GM23338 (cell line): ENCODE measurements around the gene VPS41. TPM values are rescaled to one million over a fixed set of nuclear protein-coding genes. Genes with fewer than 3 reads are reported as not detected.
A peak's percentile ranks its signal among the peaks of the same experiment; 100 is the strongest.

Experiments used
- ATAC-seq: fragments of 200-7000 bp; cut with Tn5 transposase; 3 replicates; pipeline ENCODE4 v1.9.1; 2020
- DNase-seq: peaks from one replicate; pipeline ENCODE4 v3.0.0-alpha.2; 2015; ENCODE audit warnings: low spot score
- H2AFZ ChIP-seq: fragments of 200-600 bp; sonication (generic); 2 replicates; pipeline ENCODE4 v1.8.0; 2016; ENCODE audit warnings: antibody characterized with exemption, mild to moderate bottlenecking, moderate library complexity
- H3F3A ChIP-seq: fragments of 200-600 bp; sonication (generic); replicated peaks from 2 replicates; pipeline ENCODE4 v1.8.0; 2017; ENCODE audit warnings: antibody characterized with exemption, mixed run types, low read depth
- H3K27ac ChIP-seq: fragments of 200-600 bp; sonication (generic); 2 replicates; pipeline ENCODE4 v1.6.1; 2016; ENCODE audit warnings: low read depth
- H3K27me3 ChIP-seq: fragments of 200-600 bp; sonication (generic); 2 replicates; pipeline ENCODE4 v1.8.0; 2016; ENCODE audit warnings: mild to moderate bottlenecking, mixed run types, moderate library complexity; ENCODE audit not compliant: insufficient read depth
- H3K36me3 ChIP-seq: fragments of 200-600 bp; sonication (generic); 2 replicates; pipeline ENCODE4 v1.8.0; 2016; ENCODE audit warnings: mild to moderate bottlenecking; ENCODE audit not compliant: insufficient read depth
- H3K4me1 ChIP-seq: fragments of 200-600 bp; sonication (generic); 2 replicates; pipeline ENCODE4 v1.8.0; 2016; ENCODE audit warnings: mild to moderate bottlenecking, moderate library complexity; ENCODE audit not compliant: insufficient read depth
- H3K4me2 ChIP-seq: fragments of 200-600 bp; sonication (generic); 2 replicates; pipeline ENCODE4 v1.7.1; 2017; ENCODE audit warnings: mixed run types
- H3K4me3 ChIP-seq: fragments of 200-600 bp; sonication (generic); 2 replicates; pipeline ENCODE4 v1.6.1; 2016; ENCODE audit warnings: mixed run types
- H3K79me2 ChIP-seq: fragments of 200-600 bp; sonication (generic); replicated peaks from 2 replicates; pipeline ENCODE4 v1.8.0; 2017; ENCODE audit warnings: mild to moderate bottlenecking; ENCODE audit not compliant: insufficient read depth
- H3K9me2 ChIP-seq: fragments of 200-600 bp; sonication (generic); 2 replicates; pipeline ENCODE4 v1.8.0; 2017; ENCODE audit not compliant: insufficient read depth
- H4K20me1 ChIP-seq: fragments of 200-600 bp; sonication (generic); replicated peaks from 2 replicates; pipeline ENCODE4 v1.8.0; 2017; ENCODE audit warnings: mild to moderate bottlenecking; ENCODE audit not compliant: insufficient read depth
- H3K27ac Mint-ChIP-seq: 2 replicates; pipeline ENCODE4 v1.8.0; 2020; ENCODE audit warnings: inconsistent platforms, mild to moderate bottlenecking, moderate library complexity, mixed read lengths
- H3K27me3 Mint-ChIP-seq: 3 replicates; pipeline ENCODE4 v1.8.0; 2022; ENCODE audit warnings: low read depth, mild to moderate bottlenecking, moderate library complexity, mixed read lengths, inconsistent platforms; ENCODE audit not compliant: insufficient read depth, poor library complexity
- H3K36me3 Mint-ChIP-seq: 3 replicates; pipeline ENCODE4 v1.8.0; 2021; ENCODE audit warnings: low read depth, mild to moderate bottlenecking, inconsistent platforms, moderate library complexity, mixed read lengths
- H3K4me1 Mint-ChIP-seq: 3 replicates; pipeline ENCODE4 v1.8.0; 2020; ENCODE audit warnings: mild to moderate bottlenecking, inconsistent platforms, mixed read lengths
- H3K4me3 Mint-ChIP-seq: 3 replicates; pipeline ENCODE4 v1.8.0; 2021; ENCODE audit warnings: moderate library complexity, mild to moderate bottlenecking, inconsistent platforms, mixed read lengths
- H3K9me3 Mint-ChIP-seq: 3 replicates; pipeline ENCODE4 v1.8.0; 2020; ENCODE audit warnings: moderate library complexity, mild to moderate bottlenecking, inconsistent platforms, mixed read lengths
- EZH2phosphoT487 ChIP-seq: fragments of 200-600 bp; sonication (generic); IDR thresholded peaks from one replicate; pipeline ENCODE4 v1.8.1; 2018; ENCODE audit warnings: antibody characterized with exemption; ENCODE audit not compliant: unreplicated experiment
- JUNB ChIP-seq: IDR thresholded peaks from one replicate; pipeline ENCODE4 v1.6.1; 2016; ENCODE audit warnings: antibody characterized with exemption; ENCODE audit not compliant: unreplicated experiment
- NANOG ChIP-seq: IDR thresholded peaks from 2 replicates; pipeline ENCODE4 v1.6.1; 2016; ENCODE audit warnings: antibody characterized with exemption, borderline replicate concordance
- polyA plus RNA-seq: library from polyadenylated mRNA; unstranded; fragments of >200 nt; fragmentation: Nextera tagmentation; extraction: Ambion mirVana; gene quantifications from 2 replicates; pipeline ENCODE4 v1.2.1, GENCODE V29; 2016
- total RNA-seq: library from RNA; depleted of rRNA; stranded (reverse); fragments of >200 nt; shearing (Covaris generic); gene quantifications from 2 replicates; pipeline ENCODE4 v1.2.3, GENCODE V29; 2014
- TF ChIP-seq, protein P1 (sequence below): fragments of 250-450 bp; sonication (Bioruptor Pico); IDR thresholded peaks from 2 replicates; pipeline ENCODE4 v1.5.0; 2020; ENCODE audit warnings: mild to moderate bottlenecking, moderate library complexity
- TF ChIP-seq, protein P2 (sequence below), 2 experiments: fragments of 200-600 bp in 1 of 2; sonication (generic) in 1 of 2; conservative IDR thresholded peaks; 2 replicates each; pipeline versions ENCODE4 v1.5.1 to v1.6.1; 2016 to 2017; ENCODE audit warnings: antibody characterized with exemption in 2 of 2, low read depth in 2 of 2, mild to moderate bottlenecking in 2 of 2, moderate library complexity in 1 of 2
- TF ChIP-seq, protein P3 (sequence below): IDR thresholded peaks from 2 replicates; pipeline ENCODE4 v1.6.1; 2016; ENCODE audit warnings: antibody characterized with exemption

Gene VPS41
- total and polyA plus RNA-seq, 2 experiments from 2014 or later = 20.2 to 41.2 TPM

DNA sequence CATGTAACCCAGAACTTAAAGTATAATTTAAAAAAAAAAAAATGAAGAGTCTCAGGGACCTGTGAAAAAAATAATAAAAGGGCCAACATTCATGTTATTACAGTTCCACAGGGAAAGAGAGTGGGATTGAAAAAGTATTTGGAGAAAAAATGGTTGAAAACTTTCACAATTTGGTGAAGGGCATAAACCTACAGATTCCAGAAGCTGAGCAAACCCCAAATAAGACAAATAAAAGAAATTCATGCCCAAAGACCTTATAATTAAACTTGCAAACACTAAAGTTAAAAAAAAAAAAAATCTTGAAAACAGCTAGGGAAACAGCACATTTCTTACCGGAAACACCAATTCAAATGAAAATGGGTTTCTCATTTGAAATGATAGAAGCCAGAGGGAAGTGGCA lies 19.9 kb downstream of the VPS41 start (continued):
- TF ChIP-seq, protein P1, sequence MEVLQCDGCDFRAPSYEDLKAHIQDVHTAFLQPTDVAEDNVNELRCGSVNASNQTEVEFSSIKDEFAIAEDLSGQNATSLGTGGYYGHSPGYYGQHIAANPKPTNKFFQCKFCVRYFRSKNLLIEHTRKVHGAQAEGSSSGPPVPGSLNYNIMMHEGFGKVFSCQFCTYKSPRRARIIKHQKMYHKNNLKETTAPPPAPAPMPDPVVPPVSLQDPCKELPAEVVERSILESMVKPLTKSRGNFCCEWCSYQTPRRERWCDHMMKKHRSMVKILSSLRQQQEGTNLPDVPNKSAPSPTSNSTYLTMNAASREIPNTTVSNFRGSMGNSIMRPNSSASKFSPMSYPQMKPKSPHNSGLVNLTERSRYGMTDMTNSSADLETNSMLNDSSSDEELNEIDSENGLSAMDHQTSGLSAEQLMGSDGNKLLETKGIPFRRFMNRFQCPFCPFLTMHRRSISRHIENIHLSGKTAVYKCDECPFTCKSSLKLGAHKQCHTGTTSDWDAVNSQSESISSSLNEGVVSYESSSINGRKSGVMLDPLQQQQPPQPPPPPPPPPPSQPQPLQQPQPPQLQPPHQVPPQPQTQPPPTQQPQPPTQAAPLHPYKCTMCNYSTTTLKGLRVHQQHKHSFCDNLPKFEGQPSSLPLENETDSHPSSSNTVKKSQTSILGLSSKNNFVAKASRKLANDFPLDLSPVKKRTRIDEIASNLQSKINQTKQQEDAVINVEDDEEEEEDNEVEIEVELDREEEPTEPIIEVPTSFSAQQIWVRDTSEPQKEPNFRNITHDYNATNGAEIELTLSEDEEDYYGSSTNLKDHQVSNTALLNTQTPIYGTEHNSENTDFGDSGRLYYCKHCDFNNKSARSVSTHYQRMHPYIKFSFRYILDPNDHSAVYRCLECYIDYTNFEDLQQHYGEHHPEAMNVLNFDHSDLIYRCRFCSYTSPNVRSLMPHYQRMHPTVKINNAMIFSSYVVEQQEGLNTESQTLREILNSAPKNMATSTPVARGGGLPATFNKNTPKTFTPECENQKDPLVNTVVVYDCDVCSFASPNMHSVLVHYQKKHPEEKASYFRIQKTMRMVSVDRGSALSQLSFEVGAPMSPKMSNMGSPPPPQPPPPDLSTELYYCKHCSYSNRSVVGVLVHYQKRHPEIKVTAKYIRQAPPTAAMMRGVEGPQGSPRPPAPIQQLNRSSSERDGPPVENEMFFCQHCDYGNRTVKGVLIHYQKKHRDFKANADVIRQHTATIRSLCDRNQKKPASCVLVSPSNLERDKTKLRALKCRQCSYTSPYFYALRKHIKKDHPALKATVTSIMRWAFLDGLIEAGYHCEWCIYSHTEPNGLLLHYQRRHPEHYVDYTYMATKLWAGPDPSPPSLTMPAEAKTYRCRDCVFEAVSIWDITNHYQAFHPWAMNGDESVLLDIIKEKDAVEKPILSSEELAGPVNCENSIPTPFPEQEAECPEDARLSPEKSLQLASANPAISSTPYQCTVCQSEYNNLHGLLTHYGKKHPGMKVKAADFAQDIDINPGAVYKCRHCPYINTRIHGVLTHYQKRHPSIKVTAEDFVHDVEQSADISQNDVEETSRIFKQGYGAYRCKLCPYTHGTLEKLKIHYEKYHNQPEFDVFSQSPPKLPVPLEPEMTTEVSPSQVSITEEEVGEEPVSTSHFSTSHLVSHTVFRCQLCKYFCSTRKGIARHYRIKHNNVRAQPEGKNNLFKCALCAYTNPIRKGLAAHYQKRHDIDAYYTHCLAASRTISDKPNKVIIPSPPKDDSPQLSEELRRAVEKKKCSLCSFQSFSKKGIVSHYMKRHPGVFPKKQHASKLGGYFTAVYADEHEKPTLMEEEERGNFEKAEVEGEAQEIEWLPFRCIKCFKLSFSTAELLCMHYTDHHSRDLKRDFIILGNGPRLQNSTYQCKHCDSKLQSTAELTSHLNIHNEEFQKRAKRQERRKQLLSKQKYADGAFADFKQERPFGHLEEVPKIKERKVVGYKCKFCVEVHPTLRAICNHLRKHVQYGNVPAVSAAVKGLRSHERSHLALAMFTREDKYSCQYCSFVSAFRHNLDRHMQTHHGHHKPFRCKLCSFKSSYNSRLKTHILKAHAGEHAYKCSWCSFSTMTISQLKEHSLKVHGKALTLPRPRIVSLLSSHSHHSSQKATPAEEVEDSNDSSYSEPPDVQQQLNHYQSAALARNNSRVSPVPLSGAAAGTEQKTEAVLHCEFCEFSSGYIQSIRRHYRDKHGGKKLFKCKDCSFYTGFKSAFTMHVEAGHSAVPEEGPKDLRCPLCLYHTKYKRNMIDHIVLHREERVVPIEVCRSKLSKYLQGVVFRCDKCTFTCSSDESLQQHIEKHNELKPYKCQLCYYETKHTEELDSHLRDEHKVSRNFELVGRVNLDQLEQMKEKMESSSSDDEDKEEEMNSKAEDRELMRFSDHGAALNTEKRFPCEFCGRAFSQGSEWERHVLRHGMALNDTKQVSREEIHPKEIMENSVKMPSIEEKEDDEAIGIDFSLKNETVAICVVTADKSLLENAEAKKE = no peak
- TF ChIP-seq JUNB = no peak

DNA sequence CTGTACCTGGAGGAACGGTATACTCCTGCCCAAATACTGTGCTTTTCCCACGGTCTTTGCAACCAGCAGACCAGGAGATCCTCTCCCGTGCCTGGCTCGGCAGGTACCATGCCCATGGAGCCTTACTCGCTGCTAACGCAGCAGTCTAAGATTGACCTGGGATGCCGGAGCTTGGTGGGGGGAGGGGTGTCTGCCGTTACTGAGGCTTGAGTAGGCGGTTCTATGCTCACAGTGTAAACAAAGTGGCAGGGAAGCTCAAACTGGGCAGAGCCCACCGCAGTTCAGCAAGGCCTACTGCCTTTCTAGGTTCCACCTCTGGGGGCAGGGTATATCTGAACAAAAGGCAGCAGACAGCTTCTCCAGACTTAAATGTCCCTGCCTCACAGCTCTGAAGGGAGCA lies 22.7 kb downstream of the VPS41 start:
- Histone ChIP-seq H2AFZ (no peak overlapping the region), H3K27me3 (no peaks in the 10 kb centered on the region), H3K4me1 (0 out of 2 replicates have a peak, but pooled peaks cover 6% of the 10 kb centered on the region), H3F3A (no peaks in the 10 kb centered on the region), H3K9me2 (peaks cover 4% of the 10 kb centered on the region), H3K36me3 (no peaks in the 10 kb centered on the region), H4K20me1 (0 out of 2 replicates have a peak, but pooled peaks cover 14% of the 10 kb centered on the region), H3K79me2 (peaks cover 43% of the 10 kb centered on the region), H3K4me2 (no peak overlapping the region; the same call in none of the 2 replicates), H3K4me3 (no peak overlapping the region), H3K27ac (no peak overlapping the region)
- H3K4me3 Mint-ChIP-seq = no peak overlapping the region
- peaks cover 35% of the 10 kb centered on the region for H3K4me1 Mint-ChIP-seq
- DNase-seq (peak; percentile 47), ATAC-seq (peak; percentile 67)
- TF ChIP-seq, protein P2, sequence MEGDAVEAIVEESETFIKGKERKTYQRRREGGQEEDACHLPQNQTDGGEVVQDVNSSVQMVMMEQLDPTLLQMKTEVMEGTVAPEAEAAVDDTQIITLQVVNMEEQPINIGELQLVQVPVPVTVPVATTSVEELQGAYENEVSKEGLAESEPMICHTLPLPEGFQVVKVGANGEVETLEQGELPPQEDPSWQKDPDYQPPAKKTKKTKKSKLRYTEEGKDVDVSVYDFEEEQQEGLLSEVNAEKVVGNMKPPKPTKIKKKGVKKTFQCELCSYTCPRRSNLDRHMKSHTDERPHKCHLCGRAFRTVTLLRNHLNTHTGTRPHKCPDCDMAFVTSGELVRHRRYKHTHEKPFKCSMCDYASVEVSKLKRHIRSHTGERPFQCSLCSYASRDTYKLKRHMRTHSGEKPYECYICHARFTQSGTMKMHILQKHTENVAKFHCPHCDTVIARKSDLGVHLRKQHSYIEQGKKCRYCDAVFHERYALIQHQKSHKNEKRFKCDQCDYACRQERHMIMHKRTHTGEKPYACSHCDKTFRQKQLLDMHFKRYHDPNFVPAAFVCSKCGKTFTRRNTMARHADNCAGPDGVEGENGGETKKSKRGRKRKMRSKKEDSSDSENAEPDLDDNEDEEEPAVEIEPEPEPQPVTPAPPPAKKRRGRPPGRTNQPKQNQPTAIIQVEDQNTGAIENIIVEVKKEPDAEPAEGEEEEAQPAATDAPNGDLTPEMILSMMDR (conservative IDR thresholded peaks at IDR 0.05; ENCODE audit: low read depth in 2 of 2) = 0 out of 4 replicates have a peak, but pooled peaks have one; percentile 5 to 12
- no peak for TF ChIP-seq EZH2phosphoT487
- no peak for TF ChIP-seq NANOG
- TF ChIP-seq, protein P3, sequence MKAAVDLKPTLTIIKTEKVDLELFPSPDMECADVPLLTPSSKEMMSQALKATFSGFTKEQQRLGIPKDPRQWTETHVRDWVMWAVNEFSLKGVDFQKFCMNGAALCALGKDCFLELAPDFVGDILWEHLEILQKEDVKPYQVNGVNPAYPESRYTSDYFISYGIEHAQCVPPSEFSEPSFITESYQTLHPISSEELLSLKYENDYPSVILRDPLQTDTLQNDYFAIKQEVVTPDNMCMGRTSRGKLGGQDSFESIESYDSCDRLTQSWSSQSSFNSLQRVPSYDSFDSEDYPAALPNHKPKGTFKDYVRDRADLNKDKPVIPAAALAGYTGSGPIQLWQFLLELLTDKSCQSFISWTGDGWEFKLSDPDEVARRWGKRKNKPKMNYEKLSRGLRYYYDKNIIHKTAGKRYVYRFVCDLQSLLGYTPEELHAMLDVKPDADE = no peak
- peaks cover 6% of the 10 kb centered on the region for H3K27me3 Mint-ChIP-seq
- peaks cover 2% of the 10 kb centered on the region; the same call in 2 of the 3 replicates for H3K9me3 Mint-ChIP-seq
- no peak overlapping the region for H3K27ac Mint-ChIP-seq
- peaks cover 12% of the 10 kb centered on the region; the same call in 2 of the 3 replicates for H3K36me3 Mint-ChIP-seq
